Right lobe of liver (tissue), 4 donors: ENCODE results near the gene ANKRD60.

ENCODE experiments used
- POLR2A ChIP-seq: fragments of 450-650 bp; IDR thresholded peaks from one replicate; pipeline ENCODE4 v1.6.1; 2017; ENCODE audit warnings: antibody characterized with exemption, mild to moderate bottlenecking
- TF ChIP-seq, protein P1 (sequence below), 4 donors: fragments of 200-600 bp in 3 of 4; fragments of 450-650 bp in 1 of 4; IDR thresholded peaks; one replicate each; pipeline versions ENCODE4 v1.5.1 to v1.8.0; 2016 to 2022; ENCODE audit warnings: antibody characterized with exemption in 4 of 4, mild to moderate bottlenecking in 2 of 4
- donor health status: DM: no; HTN: no; CAD: no.
- donor health status: DM: no; HTN: no; CAD: no.
- donor health status: DM: no; HTN: yes; CAD: no.

- TF ChIP-seq, protein P1, sequence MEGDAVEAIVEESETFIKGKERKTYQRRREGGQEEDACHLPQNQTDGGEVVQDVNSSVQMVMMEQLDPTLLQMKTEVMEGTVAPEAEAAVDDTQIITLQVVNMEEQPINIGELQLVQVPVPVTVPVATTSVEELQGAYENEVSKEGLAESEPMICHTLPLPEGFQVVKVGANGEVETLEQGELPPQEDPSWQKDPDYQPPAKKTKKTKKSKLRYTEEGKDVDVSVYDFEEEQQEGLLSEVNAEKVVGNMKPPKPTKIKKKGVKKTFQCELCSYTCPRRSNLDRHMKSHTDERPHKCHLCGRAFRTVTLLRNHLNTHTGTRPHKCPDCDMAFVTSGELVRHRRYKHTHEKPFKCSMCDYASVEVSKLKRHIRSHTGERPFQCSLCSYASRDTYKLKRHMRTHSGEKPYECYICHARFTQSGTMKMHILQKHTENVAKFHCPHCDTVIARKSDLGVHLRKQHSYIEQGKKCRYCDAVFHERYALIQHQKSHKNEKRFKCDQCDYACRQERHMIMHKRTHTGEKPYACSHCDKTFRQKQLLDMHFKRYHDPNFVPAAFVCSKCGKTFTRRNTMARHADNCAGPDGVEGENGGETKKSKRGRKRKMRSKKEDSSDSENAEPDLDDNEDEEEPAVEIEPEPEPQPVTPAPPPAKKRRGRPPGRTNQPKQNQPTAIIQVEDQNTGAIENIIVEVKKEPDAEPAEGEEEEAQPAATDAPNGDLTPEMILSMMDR (IDR thresholded peaks at IDR 0.05): no peak
- no peak for TF ChIP-seq POLR2A
These were observed 2.8 kb downstream of the ANKRD60 start for GRCh38 chr20:58225452-58226200.
